Hepatocyte (in vitro differentiated cells): ENCODE data around the gene SLC25A44.

Experiments used
- CTCF ChIP-seq: fragments of 200-600 bp; sonication (generic); IDR thresholded peaks from 2 replicates; pipeline ENCODE4 v1.5.1; 2016; ENCODE audit warnings: antibody characterized with exemption, mild to moderate bottlenecking; ENCODE audit not compliant: poor library complexity
- EZH2 ChIP-seq: fragments of 200-600 bp; sonication (generic); IDR thresholded peaks from 2 replicates; pipeline ENCODE4 v1.6.1; 2016; ENCODE audit warnings: antibody characterized with exemption, mild to moderate bottlenecking, borderline replicate concordance

- TF ChIP-seq CTCF (no peak), EZH2 (no peak)
Observed at GRCh38 chr1:156241926-156242325, 48.0 kb downstream of the SLC25A44 start, which contains the start of gene BGLAP.
